ENCODE results near the gene NAT8L.

The NAT8L gene

DNA sequence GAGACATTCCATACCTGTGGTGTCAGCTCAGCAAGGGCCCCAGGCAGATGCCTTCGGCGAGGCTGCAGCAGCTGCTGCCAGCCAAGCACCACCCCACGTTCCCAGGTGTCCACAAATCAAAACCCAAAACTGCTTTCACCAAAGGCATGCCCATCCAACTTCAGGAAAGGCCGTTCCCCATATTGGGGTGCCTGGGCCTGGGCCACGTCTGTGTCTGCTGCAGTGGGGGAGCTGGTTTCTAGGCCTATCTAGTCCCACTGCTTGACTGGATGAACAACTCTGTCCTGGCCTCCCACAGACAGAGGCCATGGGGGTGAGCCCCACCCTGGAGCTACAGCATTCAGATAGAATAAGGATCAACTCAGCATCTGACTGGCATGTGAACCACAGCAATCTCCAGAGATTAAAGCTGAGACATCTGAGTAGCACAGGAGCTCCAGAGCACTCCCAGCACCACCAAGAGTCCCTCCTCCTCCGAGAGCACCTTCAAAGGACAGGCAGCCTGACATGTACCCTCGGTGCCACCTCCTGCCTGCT lies 37.0 kb downstream of the NAT8L start:
- no peak for DNase-seq

DNA sequence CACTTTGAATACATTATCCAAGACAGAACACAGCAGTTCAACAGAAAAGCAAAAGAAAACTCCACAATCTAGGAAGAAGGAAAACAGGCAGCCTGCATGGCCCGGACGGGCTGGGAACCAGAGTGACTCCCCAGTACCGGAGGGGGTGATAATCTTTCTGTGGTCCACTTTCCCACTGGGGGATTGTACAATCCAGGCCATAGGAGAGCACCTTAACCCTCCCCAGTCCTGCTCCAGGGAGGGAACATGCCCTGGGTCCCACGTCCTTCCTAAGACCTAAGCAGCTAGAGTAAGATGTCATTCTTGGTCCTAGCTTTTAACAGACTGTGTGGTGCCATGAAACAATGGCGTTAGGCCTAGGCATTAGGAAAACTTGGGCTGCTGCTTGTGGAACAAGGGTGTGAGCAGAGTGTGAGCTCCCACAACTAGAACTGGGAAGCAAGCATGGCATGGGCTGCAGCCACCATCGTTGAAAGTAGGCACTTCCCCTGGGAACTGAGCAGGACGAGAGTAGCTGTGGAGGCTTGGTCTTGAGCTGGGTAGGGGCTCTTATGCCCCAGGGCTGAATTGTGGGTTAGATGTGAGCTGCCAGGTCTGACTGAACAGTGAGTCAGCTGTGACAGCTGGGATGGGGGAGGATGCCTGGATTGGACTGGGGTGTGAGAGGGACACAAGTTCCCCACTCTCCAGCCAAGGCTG lies 42.4 kb downstream of the NAT8L start:
- no peak for DNase-seq

DNA sequence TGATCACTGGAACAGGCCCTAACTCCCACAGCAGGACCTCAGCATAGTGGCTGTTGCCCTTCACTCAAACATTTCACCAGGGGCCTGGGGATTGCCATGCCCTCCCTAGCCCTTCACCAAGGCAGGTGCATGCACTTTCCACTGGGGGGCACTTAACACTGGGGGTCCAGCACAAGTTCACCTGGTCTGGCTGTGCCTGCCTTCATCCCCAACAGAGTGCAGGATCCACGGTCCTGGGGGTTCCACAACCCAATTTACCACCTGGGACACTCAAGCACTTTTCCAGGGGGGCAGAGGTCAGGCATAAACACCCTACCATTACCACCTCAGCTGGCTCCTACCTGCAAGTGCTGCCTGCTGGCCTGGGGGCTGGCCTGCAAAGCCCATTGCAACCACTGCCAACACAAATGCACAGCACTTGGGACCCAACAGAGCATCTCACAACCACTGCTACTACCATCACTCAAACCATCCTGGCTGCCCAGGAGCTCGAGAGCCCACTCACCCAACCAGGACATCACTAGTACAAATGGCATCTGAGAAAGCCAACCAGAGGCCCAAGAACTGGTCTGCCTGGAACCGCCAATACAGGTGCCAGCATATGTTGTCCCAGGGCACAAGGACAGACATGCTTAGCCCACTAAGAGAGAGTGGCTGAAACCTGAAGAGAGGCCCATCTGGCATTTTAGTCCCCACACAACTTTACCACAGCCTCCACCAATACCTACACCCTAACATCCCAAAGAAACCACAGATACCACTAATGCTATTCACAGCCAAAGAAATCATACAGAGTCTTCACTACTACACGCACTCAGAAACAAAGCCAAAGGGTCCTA lies 43.1 kb downstream of the NAT8L start:
- DNase-seq, result no peak

GRCh38 chr4:2103127-2103842 lies 44.2 kb downstream of the NAT8L start:
- DNase-seq, result no peak

DNA sequence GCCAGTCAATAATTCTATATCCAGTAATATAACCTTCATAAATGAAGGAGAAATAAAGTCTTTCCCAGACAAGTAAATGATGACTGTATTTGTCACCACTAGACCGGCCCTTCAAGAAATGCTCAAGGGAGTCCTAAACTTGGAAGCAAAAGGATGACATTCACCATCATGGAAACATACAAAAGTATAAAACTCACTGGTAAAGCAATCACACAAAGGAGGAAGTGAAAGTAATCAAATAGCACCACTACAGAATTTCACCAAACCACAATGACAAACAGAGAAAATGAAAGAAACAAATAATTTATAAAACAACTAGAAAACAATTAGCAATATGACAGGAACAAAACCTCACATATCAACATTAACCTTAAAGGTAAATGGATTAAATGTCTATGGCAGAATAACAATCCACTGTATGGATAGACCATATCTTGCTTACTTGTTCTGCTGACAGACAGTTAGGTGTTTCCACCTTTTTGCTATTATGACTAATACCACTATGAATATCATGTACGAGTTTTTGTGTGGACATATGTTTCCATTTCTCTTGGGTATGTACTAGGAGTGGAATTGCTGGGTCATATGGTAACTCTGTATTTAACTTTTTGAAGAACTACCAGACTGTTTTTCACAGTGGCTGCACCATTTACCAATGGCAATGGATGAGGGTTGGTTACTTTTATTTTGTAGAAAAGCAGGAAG lies 44.9 kb downstream of the NAT8L start:
- no peak for DNase-seq

DNA sequence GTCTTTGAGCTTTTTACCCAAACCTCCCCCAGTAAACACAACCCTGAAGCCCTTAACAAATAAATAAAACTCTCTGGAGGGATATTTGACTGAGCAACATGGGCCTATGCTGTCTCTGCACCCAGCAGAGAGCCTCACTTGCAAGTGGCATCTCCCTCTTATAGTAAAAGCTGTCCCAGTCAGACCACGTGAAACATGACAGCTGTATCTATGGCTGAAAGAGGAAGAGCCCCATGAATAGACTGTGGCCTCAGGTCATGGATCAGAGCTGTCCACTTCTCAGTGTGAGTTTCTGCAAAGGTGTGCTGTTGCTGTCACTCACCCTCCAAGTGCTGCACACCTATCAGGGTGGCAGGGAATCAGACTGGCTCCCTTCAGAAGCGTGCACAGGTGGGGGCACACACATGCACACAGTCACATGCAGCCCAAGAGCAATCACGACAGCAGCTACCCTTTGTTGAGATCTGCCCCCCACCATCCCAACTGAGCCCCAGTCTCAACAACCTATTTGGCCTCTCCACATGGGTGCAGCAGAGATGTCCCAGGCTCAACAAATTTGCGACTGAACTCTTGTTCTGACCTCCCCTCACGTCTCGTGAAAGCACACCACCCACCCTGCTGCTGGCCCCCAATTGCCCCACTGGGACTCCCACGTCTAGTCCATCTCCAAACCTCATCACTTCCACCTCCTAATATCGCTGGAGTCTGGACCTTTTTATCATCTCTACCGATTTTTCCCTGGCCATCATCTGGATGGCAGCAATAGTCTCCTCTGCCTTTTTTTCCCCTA lies 45.6 kb downstream of the NAT8L start:
- no peak for DNase-seq

- no peak for DNase-seq
These were observed 46.4 kb downstream of the NAT8L start for GRCh38 chr4:2105559-2105958.

DNA sequence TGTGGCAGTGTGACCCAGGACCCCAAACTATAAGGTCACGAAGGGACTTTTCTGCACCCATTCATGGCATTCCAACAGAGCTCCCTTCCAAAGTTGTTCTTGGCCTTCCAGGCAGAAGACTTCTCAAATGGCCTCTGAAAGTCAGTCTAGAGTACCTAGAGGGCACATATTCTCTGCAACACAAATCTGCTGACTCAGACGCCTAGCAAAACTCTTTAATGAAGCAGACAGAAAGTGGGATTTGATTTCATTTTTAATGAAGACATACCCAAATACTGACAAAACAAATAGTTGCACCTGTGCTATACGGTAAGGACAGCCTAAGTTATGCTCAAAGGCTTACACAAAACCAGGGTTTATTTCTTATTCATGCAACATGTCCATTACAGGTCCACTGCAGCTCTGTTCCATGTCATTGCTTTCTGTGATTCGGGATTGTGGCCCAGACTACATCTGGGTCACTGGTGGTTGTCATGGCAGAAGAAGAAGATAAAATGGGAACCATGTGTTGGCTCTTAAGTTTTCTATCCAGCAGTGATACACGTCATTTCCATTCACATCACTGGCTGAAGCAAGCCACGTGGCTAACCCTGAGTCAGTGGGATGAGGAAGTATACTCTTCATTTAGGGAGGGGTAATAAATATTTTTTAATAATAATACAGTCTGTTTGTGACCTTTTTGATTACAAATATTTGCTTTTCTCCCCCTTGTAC lies 57.7 kb downstream of the NAT8L start:
- DNase-seq, result no peak
